ENCODE data around the gene ERVK3-1. TPM values are rescaled to one million over a fixed set of nuclear protein-coding genes. Genes with fewer than 3 reads are reported as not detected.

The ERVK3-1 gene
- total and polyA plus RNA-seq, 2 of the 13 experiments (the other 11 are each of a cell fraction or from before 2014, with no cell fraction given), result 28.5 to 38.7 TPM

DNA sequence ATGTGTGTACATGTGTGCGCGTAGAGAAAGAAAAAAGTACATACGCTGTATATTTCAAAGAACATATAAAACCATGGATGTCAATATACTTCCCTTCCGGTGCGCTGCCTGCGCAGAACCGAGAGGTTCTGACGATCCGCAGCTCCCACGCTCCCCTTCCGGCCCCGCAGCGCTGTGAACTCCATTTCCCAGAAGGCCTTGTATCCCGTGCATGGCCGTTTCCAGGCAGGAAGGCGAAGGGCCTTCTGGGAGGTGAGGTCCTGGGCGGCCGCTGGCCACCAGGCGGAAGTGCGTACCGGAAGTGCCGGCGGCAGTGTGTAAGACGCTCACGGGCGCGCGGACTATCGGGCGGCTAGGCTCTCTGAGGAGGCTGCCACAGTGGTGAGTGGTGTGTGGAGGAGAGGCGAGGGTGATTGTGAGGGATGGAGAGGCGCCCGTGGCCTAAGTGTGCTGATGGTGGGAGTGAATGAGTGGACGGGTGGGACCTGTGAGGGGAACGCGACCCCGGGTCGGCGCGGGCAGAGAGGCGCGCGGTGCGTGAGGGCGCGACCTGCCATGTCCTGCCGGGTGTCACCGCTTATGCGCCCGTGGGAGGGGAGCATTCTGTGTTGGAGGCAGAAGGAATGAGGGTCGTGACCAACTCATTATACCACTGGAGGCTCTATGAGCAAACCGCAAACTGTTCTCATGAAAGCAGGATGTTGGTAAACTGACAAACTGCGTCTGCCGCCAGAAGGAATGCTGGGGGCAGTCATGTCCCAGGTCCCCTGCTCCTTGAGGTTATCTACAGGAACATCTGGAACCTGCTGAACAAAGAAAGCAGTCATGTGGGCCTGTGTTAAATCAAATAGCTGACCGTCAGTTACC, at the start of gene ERVK3-1 (continued):
- TF ChIP-seq, protein P1, sequence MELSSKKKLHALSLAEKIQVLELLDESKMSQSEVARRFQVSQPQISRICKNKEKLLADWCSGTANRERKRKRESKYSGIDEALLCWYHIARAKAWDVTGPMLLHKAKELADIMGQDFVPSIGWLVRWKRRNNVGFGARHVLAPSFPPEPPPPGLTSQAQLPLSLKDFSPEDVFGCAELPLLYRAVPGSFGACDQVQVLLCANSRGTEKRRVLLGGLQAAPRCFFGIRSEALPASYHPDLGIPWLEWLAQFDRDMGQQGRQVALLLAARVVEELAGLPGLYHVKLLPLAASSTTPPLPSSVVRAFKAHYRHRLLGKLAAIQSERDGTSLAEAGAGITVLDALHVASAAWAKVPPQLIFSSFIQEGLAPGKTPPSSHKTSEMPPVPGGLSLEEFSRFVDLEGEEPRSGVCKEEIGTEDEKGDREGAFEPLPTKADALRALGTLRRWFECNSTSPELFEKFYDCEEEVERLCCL (CRISPR knock-in tag; IDR thresholded peaks at IDR 0.05; ENCODE audit: borderline replicate concordance), result no peak
- TF ChIP-seq RBFOX2 (IDR thresholded peaks at IDR 0.05; ENCODE audit: low read depth, low read length), result peak; percentile 89
- TF ChIP-seq KMT2A (CRISPR knock-in tag; IDR thresholded peaks at IDR 0.05), result peak; percentile 93
- peak; percentile 61; the same call in 1 of the 2 replicates for TF ChIP-seq ZNF354B (CRISPR knock-in tag; IDR thresholded peaks at IDR 0.05)
- no peak for TF ChIP-seq SOX6 (IDR thresholded peaks at IDR 0.05)
- peak; percentile 26; the same call in 1 of the 2 replicates for TF ChIP-seq SOX6 (CRISPR knock-in tag; IDR thresholded peaks at IDR 0.05)
- peak; percentile 48; the same call in 1 of the 2 replicates for TF ChIP-seq ZIK1 (CRISPR knock-in tag; IDR thresholded peaks at IDR 0.05; ENCODE audit: borderline replicate concordance, low read depth)
- TF ChIP-seq TBX2 (CRISPR knock-in tag; IDR thresholded peaks at IDR 0.05; ENCODE audit: borderline replicate concordance), result peak; percentile 84
- no peak for TF ChIP-seq ZNF747 (CRISPR knock-in tag; IDR thresholded peaks at IDR 0.05; ENCODE audit: borderline replicate concordance)
- peak; percentile 81; the same call in 1 of the 2 replicates for TF ChIP-seq SMYD3 (CRISPR knock-in tag; IDR thresholded peaks at IDR 0.05)
- TF ChIP-seq ZNF180 (CRISPR knock-in tag; IDR thresholded peaks at IDR 0.05; ENCODE audit: borderline replicate concordance, low read depth), result peak; percentile 28; the same call in 1 of the 2 replicates
- no peak for TF ChIP-seq RFXANK (CRISPR knock-in tag; IDR thresholded peaks at IDR 0.05)
- peak; percentile 79; the same call in 1 of the 2 replicates for TF ChIP-seq HBP1 (CRISPR knock-in tag; IDR thresholded peaks at IDR 0.05; ENCODE audit: low read depth)
- TF ChIP-seq ZNF512B (CRISPR knock-in tag; IDR thresholded peaks at IDR 0.05; ENCODE audit: borderline replicate concordance), result no peak
- TF ChIP-seq KDM3A (CRISPR knock-in tag; IDR thresholded peaks at IDR 0.05; ENCODE audit: low read depth), result peak; percentile 75; the same call in 1 of the 2 replicates
- no peak for TF ChIP-seq MTF1 (CRISPR knock-in tag; IDR thresholded peaks at IDR 0.05)
- TF ChIP-seq, protein P2, sequence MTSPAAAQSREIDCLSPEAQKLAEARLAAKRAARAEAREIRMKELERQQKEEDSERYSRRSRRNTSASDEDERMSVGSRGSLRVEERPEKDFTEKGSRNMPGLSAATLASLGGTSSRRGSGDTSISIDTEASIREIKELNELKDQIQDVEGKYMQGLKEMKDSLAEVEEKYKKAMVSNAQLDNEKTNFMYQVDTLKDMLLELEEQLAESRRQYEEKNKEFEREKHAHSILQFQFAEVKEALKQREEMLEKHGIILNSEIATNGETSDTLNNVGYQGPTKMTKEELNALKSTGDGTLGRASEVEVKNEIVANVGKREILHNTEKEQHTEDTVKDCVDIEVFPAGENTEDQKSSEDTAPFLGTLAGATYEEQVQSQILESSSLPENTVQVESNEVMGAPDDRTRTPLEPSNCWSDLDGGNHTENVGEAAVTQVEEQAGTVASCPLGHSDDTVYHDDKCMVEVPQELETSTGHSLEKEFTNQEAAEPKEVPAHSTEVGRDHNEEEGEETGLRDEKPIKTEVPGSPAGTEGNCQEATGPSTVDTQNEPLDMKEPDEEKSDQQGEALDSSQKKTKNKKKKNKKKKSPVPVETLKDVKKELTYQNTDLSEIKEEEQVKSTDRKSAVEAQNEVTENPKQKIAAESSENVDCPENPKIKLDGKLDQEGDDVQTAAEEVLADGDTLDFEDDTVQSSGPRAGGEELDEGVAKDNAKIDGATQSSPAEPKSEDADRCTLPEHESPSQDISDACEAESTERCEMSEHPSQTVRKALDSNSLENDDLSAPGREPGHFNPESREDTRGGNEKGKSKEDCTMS (CRISPR knock-in tag; conservative IDR thresholded peaks at IDR 0.05), result no peak
- TF ChIP-seq, protein P3, sequence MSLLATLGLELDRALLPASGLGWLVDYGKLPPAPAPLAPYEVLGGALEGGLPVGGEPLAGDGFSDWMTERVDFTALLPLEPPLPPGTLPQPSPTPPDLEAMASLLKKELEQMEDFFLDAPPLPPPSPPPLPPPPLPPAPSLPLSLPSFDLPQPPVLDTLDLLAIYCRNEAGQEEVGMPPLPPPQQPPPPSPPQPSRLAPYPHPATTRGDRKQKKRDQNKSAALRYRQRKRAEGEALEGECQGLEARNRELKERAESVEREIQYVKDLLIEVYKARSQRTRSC (CRISPR knock-in tag; IDR thresholded peaks at IDR 0.05; ENCODE audit: low read depth), result no peak
